HepG2 (cell line): ENCODE results near the gene EIF4G1. TPM values are rescaled to one million over a fixed set of nuclear protein-coding genes. Genes with fewer than 3 reads are reported as not detected.

Experiments
- ARHGAP35 ChIP-seq: sonication (generic); formaldehyde crosslinking; IDR thresholded peaks from 2 replicates; pipeline ENCODE4 v1.9.0; 2022; ENCODE audit warnings: mild to moderate bottlenecking, inconsistent platforms, moderate library complexity, missing genetic modification reagents, borderline replicate concordance
- DDIT3 ChIP-seq: sonication (generic); formaldehyde crosslinking; IDR thresholded peaks from 2 replicates; pipeline ENCODE4 v1.4.0; 2020; ENCODE audit warnings: mild to moderate bottlenecking, missing genetic modification reagents
- E2F2 ChIP-seq: sonication (generic); formaldehyde crosslinking; IDR thresholded peaks from 2 replicates; pipeline ENCODE4 v1.4.0; 2020; ENCODE audit warnings: missing genetic modification reagents, borderline replicate concordance
- ELF4 ChIP-seq: sonication (generic); formaldehyde crosslinking; IDR thresholded peaks from 2 replicates; pipeline ENCODE4 v1.5.0; 2020; ENCODE audit warnings: missing genetic modification reagents, mild to moderate bottlenecking, moderate library complexity, borderline replicate concordance
- ETV5 ChIP-seq: IDR thresholded peaks from 2 replicates; pipeline ENCODE4 v1.6.1; 2018; ENCODE audit warnings: missing biosample characterization, missing genetic modification reagents, inconsistent platforms, borderline replicate concordance
- HHEX ChIP-seq: IDR thresholded peaks from 2 replicates; pipeline ENCODE4 v1.6.1; 2016; ENCODE audit warnings: control low read depth
- HIVEP1 ChIP-seq: sonication (generic); formaldehyde crosslinking; IDR thresholded peaks from 2 replicates; pipeline ENCODE4 v1.4.0; 2020; ENCODE audit warnings: mild to moderate bottlenecking, missing genetic modification reagents
- IKZF5 ChIP-seq: IDR thresholded peaks from 2 replicates; pipeline ENCODE4 v1.6.1; 2018; ENCODE audit warnings: missing genetic modification reagents, mild to moderate bottlenecking, missing compliant biosample characterization
- KLF15 ChIP-seq: sonication (generic); formaldehyde crosslinking; IDR thresholded peaks from 2 replicates; pipeline ENCODE4 v1.8.1; 2023; ENCODE audit warnings: borderline replicate concordance, mild to moderate bottlenecking, inconsistent platforms, missing genetic modification reagents, mixed read lengths
- KLF16 ChIP-seq, 2 experiments: sonication (generic) in 1 of 2; formaldehyde crosslinking in 1 of 2; IDR thresholded peaks; 2 replicates each; pipeline versions ENCODE4 v1.6.1 to v1.8.0; 2016 to 2023; ENCODE audit warnings: missing genetic modification reagents in 2 of 2, missing compliant biosample characterization in 1 of 2
- KLF6 ChIP-seq: IDR thresholded peaks from 2 replicates; pipeline ENCODE4 v1.8.0; 2016; ENCODE audit warnings: missing biosample characterization, missing genetic modification reagents
- MZF1 ChIP-seq: sonication (generic); formaldehyde crosslinking; IDR thresholded peaks from 2 replicates; pipeline ENCODE4 v1.8.1; 2023; ENCODE audit warnings: mild to moderate bottlenecking, missing genetic modification reagents, borderline replicate concordance
- NFIB ChIP-seq: sonication (generic); formaldehyde crosslinking; IDR thresholded peaks from 2 replicates; pipeline ENCODE4 v1.9.0; 2021; ENCODE audit warnings: missing genetic modification reagents, mild to moderate bottlenecking, borderline replicate concordance
- NR2F2 ChIP-seq: IDR thresholded peaks from 2 replicates; pipeline ENCODE4 v1.6.1; 2012; ENCODE audit warnings: low read depth, inconsistent platforms, borderline replicate concordance
- NRL ChIP-seq: sonication (generic); formaldehyde crosslinking; IDR thresholded peaks from 2 replicates; pipeline ENCODE4 v1.5.0; 2020; ENCODE audit warnings: missing genetic modification reagents, mild to moderate bottlenecking, moderate library complexity, borderline replicate concordance
- ONECUT2 ChIP-seq: sonication (generic); formaldehyde crosslinking; IDR thresholded peaks from 2 replicates; pipeline ENCODE4 v1.4.0; 2020; ENCODE audit warnings: missing genetic modification reagents
- POLR2AphosphoS2 ChIP-seq: IDR thresholded peaks from 2 replicates; pipeline ENCODE4 v1.6.1; 2011; ENCODE audit warnings: low read depth, low read length, improper control_type of control experiment
- SETDB1 ChIP-seq: sonication (generic); formaldehyde crosslinking; IDR thresholded peaks from 2 replicates; pipeline ENCODE4 v1.5.1; 2020; ENCODE audit warnings: missing genetic modification reagents, mild to moderate bottlenecking, borderline replicate concordance
- SP2 ChIP-seq: sonication (generic); formaldehyde crosslinking; IDR thresholded peaks from 2 replicates; pipeline ENCODE4 v1.5.1; 2020; ENCODE audit warnings: mild to moderate bottlenecking, missing genetic modification reagents
- SSRP1 ChIP-seq: IDR thresholded peaks from 2 replicates; pipeline ENCODE4 v1.6.1; 2016; ENCODE audit warnings: control low read depth
- TEF ChIP-seq: sonication (generic); formaldehyde crosslinking; IDR thresholded peaks from 2 replicates; pipeline ENCODE4 v1.5.0; 2020; ENCODE audit warnings: missing genetic modification reagents
- ZBTB33 ChIP-seq: sonication (generic); formaldehyde crosslinking; IDR thresholded peaks from 2 replicates; pipeline ENCODE4 v1.4.0; 2020; ENCODE audit warnings: missing genetic modification reagents
- ZKSCAN8 ChIP-seq: IDR thresholded peaks from 2 replicates; pipeline ENCODE4 v1.6.1; 2016; ENCODE audit warnings: borderline replicate concordance, missing genetic modification reagents, missing compliant biosample characterization
- ZNF224 ChIP-seq: sonication (generic); formaldehyde crosslinking; IDR thresholded peaks from 2 replicates; pipeline ENCODE4 v1.5.0; 2020; ENCODE audit warnings: mild to moderate bottlenecking, missing genetic modification reagents
- ZNF329 ChIP-seq: sonication (generic); formaldehyde crosslinking; IDR thresholded peaks from 2 replicates; pipeline ENCODE4 v1.9.0; 2021; ENCODE audit warnings: low read depth, mild to moderate bottlenecking, missing genetic modification reagents
- ZNF557 ChIP-seq: sonication (generic); formaldehyde crosslinking; IDR thresholded peaks from 2 replicates; pipeline ENCODE4 v1.4.0; 2020; ENCODE audit warnings: missing genetic modification reagents
- polyA plus RNA-seq, 8 experiments: library from polyadenylated mRNA; depleted of rRNA in 3 of 8; stranded (reverse) in 7 of 8; unstranded in 1 of 8; fragments of >200 nt; fragmentation: Illumina TruSeq in 4 of 8; extraction: Trizol in 4 of 8; gene quantifications; 2 replicates each; pipeline versions ENCODE4 v1.2.1 to v1.2.3, GENCODE V29; 2011 to 2016; ENCODE audit warnings: low read depth in 4 of 8, missing spikeins in 1 of 8, mixed read lengths in 1 of 8; ENCODE audit not compliant: insufficient read depth in 1 of 8
- total RNA-seq, 5 experiments: library from RNA; depleted of rRNA; stranded (reverse); fragments of >200 nt; fragmentation: Illumina TruSeq; extraction: Trizol; gene quantifications; 2 replicates each; pipeline ENCODE4 v1.2.3, GENCODE V29; 2016; ENCODE audit warnings: low read depth in 1 of 5

The EIF4G1 gene
- total and polyA plus RNA-seq, 2 of the 13 experiments (the other 11 are each of a cell fraction or from before 2014, with no cell fraction given) = 208 to 213 TPM

- no peak for TF ChIP-seq ZBTB33
- no peak for TF ChIP-seq TEF (CRISPR knock-in tag)
- TF ChIP-seq ETV5 = peak; percentile 73; the same call in 1 of the 2 replicates
- no peak for TF ChIP-seq ZNF224
- TF ChIP-seq KLF16 (CRISPR knock-in tag; IDR thresholded peaks at IDR 0.05) = no peak
- no peak for TF ChIP-seq SP2
- no peak for TF ChIP-seq E2F2 (CRISPR knock-in tag)
- no peak for TF ChIP-seq KLF15
- TF ChIP-seq NFIB (CRISPR knock-in tag) = no peak
- TF ChIP-seq HIVEP1 (CRISPR knock-in tag) = no peak
- TF ChIP-seq SETDB1 (CRISPR knock-in tag) = no peak
- TF ChIP-seq POLR2AphosphoS2 = no peak
- no peak for TF ChIP-seq ZKSCAN8 (CRISPR knock-in tag)
- no peak for TF ChIP-seq HHEX (CRISPR knock-in tag)
- TF ChIP-seq DDIT3 (CRISPR knock-in tag) = no peak
- no peak for TF ChIP-seq KLF6 (CRISPR knock-in tag)
- TF ChIP-seq NR2F2 = no peak
- no peak for TF ChIP-seq MZF1 (CRISPR knock-in tag)
- 0 out of 2 replicates have a peak, but pooled peaks have one; percentile 13 for TF ChIP-seq ZNF329 (CRISPR knock-in tag)
- TF ChIP-seq IKZF5 (CRISPR knock-in tag) = no peak
- TF ChIP-seq NRL = no peak
- TF ChIP-seq ZNF557 (CRISPR knock-in tag) = no peak
- TF ChIP-seq ELF4 (CRISPR knock-in tag) = no peak
- TF ChIP-seq SSRP1 (CRISPR knock-in tag) = no peak
- no peak for TF ChIP-seq ARHGAP35
- TF ChIP-seq ONECUT2 (CRISPR knock-in tag) = no peak
These were observed at the start of gene EIF4G1 (continued) for GRCh38 chr3:184314363-184314699.
